HG03469 (cell line): ENCODE data around the gene LY6G5C.
A peak's percentile ranks its signal among the peaks of the same experiment; 100 is the strongest.

Experiments
- ATAC-seq: cut with Tn5 transposase; IDR thresholded peaks from one replicate; pipeline ENCODE4 v1.9.1; 2021; ENCODE audit warnings: mild to moderate bottlenecking, moderate library complexity, moderate number of reproducible peaks; ENCODE audit not compliant: unreplicated experiment

LY6G5C gene

DNA sequence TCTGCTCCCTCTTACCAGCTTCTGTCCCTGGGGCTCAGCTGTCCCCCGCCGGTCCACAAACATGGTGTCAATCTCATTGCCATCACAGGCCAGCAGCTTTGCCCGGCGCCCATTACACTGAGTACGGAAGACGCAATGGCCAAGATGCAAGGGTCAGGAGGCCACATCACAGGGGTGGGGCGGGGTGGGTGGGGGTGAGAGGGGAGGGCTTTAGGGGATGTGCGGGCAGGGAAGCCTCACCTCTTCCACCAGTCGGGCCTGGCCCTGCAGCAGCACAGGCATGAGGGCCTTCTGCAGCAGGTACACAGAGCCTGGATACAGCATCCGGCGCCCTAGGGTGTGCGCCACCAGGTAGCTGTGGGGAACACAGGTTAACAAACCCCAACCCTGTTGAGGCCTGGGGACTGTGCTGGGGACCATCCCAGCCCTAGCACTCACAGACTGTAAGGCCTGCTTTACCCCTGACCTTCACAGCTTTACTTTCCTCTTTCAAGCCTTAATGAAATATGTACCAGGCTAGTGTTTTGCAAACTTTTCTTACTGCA lies 10.8 kb upstream of the LY6G5C start:
- ATAC-seq: no peak

DNA sequence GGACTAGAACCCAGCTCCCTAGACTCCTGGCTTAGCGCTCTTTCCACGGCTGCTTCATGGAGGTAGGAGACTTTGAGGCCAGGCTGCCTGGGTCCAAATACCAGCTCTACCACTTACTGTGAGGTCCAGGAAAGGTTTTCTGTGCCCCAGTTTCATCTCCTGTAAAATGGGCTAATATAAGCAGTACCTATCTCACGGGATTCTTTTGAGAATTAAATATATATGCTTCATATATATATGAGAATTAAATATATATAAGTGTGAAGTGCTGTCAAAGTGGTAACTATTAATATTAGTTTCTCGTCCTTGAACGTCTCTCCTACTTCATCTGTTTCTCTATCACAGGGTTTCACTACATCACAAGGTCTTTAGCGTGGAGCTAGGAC lies 10.2 kb upstream of the LY6G5C start:
- ATAC-seq: no peak

DNA sequence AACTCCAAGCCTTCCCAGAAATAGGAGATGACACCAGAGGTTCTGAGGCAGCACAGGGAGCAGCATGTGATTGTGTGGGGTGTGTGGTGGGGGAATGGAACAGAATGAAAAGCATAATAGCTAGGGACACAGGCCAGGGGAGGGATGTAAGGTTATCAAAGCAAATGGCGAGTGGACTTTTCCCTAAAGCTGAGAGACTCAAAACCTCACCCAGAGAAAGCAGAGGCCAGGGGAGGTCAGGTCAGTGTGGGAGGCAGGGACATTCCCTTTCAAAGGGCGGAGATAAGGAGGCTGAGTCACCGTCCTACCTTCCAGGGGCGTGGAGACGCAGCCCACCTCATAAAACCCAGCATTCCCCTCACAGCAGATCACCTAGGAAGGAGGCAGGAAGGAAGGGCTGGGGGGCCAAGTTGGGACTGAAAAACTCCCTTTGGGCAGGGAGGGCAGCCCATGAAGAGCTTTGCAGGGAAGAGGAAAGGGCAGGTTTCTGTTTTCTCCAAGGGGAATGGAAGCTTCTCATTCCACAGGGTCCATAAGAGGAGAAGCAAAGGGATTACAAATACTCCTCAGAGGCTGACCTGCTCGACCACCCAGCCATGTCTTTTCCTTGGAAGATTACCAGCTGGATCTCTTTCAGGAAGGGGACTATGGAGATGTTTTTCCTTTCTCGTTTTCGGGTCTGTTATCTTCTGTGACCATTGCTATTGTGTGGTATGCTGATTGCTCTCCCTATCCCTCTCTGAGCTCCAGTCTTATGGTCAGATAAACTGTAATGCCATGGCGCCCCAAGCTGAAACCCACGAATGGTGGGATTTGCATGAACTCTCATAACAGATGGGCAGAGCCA lies 9.6 kb upstream of the LY6G5C start:
- ATAC-seq: no peak

DNA sequence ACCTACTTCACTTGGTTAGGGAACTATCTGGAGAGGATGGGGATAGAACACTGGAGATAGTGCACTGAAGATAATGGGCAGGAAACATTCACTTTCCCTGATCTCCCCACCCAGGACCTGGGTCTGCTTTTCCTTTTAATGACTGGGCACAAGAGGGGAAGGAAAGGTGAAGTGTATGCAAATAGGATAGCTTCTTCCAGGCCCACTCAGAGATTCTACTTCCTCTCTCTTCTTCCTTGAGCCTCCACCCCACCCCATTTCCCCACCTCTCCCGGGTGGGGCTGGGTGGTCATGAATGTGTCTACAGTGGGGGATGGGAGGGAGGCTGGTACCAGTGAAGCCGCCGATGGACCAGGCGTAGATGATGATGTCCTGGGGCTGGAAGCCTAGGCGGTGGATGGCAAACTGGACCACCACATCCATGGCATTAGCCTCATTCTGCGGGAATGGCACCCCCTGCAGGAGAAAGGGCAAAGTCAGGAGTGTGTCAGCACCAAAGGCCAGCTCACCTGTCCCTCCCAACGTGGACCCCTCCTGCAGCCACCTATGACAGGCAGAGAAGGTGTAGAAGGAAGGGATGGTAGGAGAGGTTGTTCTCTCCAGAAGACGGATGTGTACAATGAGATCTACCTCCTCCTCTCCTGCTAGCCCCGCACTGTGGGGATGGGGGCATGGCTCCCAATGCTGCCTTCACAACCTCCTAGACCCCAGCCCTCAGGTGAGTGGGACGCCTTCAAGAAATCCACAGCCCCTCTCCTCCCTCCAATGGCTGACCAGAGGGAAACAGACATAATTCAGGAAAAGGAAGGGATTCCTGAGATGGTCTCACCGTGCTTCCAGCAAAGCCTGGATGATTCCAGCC lies 8.6 kb upstream of the LY6G5C start:
- no peak for ATAC-seq

DNA sequence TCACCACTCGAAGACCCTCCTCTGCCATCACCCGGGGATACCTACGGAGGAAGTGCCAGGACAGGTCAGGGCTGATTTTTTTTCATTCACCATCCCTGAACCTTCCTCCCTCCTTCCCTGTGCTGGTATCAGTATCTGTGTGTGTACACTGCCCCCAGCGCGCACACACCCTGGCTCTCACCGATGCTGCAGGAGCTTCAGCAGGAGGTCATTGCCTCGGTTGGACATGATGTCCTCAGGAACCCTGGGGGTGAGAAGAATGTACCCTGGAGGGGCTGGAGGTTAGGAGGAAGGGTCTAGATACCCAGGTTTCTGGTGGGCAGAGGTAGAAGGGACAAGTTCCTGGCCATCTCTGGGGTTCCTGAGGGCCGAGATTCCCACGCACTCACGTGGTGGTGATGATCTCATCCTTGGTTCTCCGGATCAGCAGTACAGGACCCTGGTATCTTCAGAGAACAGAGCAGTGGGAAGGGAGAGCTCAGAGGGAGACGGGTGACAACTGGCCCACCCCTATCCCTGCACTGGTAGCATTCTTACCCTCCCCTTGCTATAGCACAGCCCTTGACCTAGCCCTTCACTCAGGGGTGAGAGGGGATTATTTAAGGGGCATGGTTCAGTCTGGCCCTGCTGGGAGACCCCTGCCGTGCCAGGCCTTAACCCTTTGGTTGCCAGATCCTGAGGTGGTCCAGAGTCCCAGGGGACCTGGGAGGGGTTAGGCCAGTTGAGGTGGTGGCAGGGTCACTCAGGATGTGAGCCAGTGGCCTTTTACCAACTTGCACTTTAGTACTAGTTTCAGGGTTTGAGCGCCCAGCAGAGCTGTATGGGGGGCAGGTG lies 7.2 kb upstream of the LY6G5C start:
- no peak for ATAC-seq

DNA sequence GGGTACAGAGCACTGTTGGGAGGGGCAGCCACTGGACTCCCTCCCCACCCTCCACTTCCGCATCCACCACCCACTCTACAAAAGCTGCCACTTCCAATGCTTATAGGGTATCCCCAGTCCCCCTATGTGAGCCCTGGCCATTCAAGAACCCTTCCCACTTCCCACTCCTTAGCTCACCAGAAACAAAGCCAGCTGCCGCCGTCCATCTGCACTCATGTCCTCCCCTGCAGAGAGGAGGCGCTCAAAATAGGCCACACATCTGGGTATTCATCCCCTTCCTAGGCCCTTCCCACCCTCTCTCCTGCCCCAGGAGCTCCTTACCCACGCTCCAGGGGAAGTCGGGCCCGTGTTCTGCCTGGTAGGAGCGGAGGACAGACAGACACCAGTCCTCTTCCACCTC lies 6.5 kb upstream of the LY6G5C start:
- ATAC-seq: no peak

DNA sequence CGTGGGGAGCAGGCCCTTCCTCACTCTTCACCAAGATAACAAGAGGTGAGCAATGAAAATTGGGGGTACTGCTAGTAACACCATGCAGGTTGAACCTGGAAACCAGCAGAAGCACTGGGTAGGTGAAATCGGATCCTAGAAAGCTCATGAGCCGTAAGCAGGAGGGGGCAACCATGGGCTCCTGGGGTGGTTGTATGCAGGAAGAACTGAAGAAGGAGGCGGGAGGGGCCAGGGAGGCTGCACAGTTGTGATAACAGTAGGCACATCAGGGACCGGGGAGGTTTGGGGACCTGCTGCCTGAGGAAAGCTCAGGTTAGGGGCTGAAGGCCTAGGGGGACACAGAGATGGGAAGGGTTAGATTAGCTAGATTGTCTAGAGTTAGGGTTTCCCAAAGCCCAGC lies 5.6 kb upstream of the LY6G5C start:
- ATAC-seq: no peak

DNA sequence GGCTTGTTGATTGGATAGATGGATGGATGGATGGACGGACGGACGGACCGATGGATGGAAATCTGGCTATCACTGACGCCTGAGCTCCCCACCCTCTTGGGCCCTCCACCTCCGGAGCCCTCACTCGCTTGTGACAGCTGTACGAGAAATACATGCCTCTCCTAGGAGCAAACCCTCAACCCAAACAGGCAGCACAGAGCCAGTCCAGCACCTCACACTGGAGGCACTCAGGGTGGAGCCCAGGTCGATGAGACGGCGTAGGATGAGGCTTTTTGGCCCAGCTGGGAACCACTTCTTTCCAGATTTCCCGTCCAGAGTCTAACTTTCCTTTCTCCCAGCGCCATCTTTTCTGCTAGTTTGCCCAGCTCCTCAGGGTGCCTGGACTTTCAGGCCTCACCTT lies 2.7 kb upstream of the LY6G5C start:
- ATAC-seq: no peak

DNA sequence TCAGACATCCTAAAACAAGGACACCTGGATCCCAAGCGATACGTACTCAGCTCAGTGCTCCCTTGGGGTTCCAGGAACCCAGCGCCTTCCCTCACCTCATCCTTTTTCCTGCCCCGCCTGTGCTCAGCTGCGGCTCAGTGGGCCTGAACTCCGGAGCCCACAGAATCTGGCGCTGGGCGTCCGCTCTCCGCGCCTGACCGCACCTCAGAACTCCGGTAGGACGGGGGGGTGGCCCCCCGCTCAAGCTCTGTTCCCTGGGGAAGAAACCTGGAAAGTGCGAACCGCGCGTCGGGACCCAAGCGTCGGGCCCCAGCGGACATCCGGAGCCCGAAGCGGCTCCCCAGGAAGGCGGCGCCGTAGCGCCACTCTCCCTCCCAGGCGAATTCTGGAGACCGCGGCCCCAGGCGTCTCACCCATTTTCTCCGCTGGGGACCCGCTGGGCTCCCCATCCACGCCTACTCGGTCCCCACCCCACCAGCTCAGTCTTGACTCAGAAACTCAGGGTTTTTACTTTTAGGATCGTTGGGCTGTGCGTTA lies 336 bp upstream of the LY6G5C start:
- no peak for ATAC-seq

DNA sequence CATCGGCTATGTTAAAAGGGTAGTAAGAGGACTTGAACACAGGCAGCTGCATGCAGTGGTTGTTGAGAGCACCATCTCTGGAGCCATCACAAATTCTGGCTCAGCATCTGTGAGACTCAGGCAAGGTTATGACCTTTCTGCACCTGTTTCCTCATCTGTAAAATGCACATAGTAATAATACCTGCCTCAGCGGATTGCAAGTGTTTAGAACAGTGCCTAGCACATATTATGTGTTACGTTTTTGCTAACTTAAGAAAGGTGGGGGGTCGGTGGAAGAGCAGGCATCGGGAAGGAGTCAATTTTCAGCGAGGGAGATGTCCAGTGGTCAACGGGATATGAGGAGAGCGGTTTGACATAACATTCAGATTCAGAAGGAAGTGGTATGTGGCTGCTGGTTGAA lies 2.9 kb downstream of the LY6G5C start:
- ATAC-seq: no peak

DNA sequence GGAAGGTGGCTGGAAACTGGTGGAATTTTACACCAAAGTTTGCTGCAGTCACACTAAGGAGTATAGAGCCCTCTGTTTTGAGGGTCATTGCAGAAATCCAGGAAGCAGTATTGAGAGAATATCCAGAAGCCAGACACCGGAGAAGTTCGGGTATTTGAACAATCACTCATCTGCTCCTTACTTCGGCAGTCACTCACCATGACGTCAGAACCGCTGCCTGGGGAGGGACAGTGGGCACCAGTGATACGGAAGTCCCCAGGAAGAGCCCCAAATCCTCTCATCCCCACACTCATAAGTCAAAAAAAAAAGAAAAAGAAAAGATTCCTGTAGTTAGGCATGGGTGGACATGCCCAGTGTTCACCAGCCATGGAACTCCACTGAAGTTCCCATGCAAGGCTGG lies 4.0 kb downstream of the LY6G5C start:
- no peak for ATAC-seq

DNA sequence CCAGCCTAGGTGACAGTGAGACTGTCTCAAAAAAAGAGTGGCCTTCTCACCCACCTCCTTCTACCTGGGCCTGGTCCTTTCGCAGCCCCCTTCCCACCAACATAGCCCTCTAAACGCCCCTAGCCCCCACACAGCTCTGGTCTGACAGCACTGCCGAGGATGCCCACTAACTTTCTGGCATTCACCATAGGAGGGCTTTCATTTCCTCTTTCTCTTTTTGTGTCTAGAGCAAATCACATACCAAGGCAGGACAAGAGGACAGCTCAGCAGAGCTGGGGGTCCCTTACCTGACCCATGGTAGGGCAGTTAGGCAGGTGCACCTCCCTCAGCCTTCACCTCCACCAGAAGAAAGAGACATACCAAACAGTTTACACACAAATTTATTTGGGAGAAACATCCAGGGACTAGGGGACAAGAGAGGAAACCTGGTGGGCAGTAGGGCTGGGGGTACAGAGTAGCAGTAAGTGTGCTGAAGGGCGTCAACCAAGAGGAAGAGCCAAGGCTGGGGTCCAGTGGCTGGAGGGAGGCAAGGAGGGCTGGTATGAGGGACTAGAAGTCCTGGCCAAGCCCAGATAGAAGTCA lies 4.5 kb downstream of the LY6G5C start:
- no peak for ATAC-seq

DNA sequence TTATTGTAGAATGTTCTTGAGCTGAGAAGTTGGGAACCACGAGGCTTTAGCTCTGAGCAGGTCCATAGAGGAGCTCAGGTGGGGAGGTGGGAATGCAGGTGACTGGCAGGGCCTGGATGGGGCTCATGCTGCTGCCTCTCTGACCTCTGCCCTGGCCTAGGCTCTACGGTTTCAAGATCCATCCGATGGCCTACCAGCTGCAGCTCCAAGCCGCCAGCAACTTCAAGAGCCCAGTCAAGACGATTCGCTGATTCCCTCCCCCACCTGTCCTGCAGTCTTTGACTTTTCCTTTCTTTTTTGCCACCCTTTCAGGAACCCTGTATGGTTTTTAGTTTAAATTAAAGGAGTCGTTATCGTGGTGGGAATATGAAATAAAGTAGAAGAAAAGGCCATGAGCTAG lies 11.2 kb downstream of the LY6G5C start, which contains the start of gene LY6G5B:
Gene LY6G5B, plus strand, starts transcription at position 301 of the 400 bp plus-strand sequence. CDS start 975 bp downstream, outside the sequence.
- ATAC-seq: no peak

DNA sequence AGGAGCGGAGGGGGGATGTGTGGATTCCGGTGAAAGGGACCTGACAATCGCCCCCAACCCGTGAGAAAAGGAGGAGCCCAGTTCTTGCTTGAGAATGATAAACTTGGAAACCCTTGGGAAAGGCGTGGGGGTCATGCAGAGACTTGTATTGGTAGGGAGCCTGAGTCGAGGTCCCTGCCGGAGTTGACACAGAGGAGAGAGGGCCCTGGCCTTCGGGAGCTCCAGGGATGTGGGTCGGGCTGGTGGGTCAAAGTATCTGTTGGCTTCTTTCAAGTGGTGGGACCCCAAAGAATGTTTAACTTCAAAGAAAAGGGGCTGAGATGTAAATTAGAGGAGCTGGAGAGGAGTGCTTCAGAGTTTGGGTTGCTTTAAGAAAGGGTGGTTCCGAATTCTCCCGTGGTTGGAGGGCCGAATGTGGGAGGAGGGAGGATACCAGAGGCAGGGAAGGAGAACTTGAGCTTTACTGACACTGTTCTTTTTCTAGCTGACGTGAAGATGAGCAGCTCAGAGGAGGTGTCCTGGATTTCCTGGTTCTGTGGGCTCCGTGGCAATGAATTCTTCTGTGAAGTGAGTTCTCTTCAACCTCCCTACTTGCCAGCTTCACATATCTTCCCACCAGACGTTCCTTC lies 14.4 kb downstream of the LY6G5C start:
- no peak for ATAC-seq

DNA sequence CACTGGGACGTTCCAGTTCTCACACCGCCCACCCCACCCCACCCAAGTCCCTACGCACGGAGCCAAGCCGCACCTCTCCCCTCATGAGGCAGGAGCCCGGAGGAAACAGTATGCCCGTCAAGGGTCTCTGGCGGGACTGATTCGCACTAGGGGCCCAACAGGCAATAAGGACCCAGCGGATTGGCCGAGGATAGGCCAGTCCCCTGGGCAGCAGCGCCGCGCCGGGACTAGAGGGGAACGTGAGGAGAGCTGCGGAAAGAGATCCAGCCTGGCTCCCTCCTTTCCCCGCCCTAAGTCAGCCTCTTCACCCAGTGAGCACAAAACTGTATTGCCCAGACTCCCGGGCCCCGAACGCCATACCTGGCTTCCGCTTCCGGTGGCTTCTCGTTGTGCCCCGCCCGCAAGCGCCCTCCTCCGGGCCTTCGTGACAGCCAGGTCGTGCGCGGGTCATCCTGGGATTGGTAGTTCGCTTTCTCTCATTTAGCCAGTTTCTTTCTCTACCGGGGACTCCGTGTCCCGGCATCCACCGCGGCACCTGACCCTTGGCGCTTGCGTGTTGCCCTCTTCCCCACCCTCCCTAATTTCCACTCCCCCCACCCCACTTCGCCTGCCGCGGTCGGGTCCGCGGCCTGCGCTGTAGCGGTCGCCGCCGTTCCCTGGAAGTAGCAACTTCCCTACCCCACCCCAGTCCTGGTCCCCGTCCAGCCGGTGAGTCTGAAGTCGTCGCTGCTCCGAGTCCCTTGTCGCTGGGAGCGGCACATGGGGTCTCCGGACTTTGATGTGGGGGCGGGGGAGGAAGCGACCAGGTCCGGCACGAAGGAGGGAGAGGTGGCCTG lies 15.1 kb downstream of the LY6G5C start, which contains the start of gene CSNK2B:
Gene CSNK2B, plus strand, starts transcription at position 580 of the 836 bp plus-strand sequence. CDS start 752 bp downstream, outside the sequence.
- peak; percentile 63 for ATAC-seq

DNA sequence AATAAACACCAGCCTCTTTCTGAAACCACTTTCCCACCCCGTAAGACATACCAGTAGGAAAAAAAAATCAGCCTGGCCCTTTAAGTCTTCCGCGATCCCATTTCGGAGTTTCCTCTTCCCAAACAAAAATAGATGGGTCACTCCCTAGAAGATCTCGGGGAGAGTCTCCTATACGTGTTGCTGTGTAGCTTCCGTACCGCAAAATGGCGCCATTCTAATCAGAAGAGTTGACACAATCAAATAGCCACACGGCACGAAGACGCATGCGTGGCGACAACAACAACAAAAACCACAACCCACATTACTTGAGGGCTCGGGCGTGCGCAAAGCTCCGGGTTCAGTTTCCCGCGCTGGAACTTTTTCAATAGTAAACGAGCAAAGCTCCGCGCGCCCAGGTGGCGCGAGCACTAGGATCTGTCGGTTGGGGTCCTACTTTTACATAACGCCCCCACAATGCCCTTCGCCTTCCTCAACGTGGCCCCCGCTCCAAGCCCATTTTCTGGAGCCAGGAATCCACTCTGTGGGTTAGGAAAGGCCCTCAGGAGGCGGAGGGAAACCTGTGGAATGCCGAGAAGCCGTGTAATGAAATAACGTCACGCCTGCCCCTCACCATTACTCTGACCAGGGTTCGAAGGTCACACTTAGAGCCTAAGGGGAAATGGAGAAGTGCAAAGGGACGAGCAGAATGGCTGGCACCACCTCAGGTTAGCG lies 15.9 kb downstream of the LY6G5C start, which contains the start of gene GPANK1:
Gene GPANK1, minus strand, starts transcription at position 208 of the 711 bp plus-strand sequence. CDS start 519 bp downstream, outside the sequence.
- no peak for ATAC-seq

DNA sequence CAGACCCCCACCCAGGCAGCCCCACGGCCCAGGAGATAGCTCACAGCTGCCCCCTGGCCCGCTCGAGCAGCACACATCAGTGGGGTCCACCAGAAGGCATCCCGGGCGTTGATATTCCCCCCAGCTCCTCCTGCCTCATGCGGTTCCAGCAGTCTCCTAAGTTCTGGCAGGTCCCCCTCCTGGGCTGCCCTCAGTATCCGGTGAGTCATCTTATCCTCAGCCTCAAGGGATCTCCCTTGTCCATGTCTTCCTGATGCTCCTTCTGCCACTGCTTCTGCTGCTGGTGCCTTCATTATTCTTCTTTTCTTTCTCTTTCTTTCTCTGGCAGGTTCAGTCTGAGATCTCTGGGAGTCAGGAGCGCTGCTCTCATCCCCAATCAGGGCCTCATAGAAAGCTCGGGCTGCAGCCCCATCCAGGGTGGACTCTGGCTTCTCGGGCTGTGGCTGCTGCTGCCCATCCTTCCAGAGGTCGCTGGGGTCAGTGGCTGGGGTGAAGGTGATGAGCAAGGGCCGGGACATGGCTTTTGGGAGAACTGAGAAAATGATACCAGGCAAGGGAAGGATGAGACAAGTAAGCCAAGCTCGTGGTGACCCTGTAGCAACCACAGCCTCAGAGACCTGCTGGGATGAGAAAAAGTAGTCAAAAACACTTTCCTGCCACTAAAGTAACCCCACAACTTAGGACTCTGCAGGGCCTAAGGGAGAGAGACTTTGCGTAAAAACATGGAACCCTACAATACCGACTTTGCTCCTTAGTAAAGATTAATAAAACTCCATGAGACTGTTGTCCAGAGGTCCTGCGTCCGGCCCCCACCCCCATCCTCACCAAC lies 16.7 kb downstream of the LY6G5C start:
- ATAC-seq: no peak
